ENCODE data around the gene C17orf107. TPM values are rescaled to one million over a fixed set of nuclear protein-coding genes. Genes with fewer than 3 reads are reported as not detected.
A peak's percentile ranks its signal among the peaks of the same experiment; 100 is the strongest.

The C17orf107 gene
- polyA plus RNA-seq, 5 donors: 0.52 to 1.8 (median 0.85) TPM

DNA sequence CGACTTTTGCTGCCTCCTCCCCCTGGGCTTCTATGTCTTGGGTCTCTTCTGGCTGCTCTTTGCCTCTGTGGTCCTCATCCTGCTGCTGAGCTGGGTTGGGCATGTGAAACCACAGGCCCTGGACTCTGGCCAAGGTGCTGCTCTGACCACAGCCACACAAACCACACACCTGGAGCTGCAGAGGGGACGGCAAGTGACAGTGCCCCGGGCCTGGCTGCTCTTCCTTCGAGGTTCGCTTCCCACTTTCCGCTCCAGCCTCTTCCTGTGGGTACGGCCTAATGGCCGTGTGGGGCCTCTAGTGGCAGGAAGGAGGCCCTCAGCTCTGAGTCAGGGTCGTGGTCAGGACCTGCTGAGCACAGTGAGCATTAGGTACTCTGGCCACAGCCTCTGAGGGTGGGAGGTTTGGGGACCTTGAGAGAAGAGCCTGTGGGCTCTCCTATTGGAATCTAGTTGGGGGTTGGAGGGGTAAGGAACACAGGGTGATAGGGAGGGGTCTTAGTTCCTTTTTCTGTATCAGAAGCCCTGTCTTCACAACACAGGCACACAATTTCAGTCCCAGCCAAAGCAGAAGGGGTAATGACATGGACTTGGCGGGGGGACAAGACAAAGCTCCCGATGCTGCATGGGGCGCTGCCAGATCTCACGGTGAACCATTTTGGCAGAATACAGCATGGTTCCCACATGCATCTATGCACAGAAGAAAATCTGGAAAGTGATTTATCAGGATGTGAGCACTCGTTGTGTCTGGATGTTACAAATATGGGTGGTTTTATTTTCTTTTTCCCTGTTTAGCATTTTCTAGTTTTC, 35.0 kb downstream of the C17orf107 start:
- DNase-seq: no peak

DNA sequence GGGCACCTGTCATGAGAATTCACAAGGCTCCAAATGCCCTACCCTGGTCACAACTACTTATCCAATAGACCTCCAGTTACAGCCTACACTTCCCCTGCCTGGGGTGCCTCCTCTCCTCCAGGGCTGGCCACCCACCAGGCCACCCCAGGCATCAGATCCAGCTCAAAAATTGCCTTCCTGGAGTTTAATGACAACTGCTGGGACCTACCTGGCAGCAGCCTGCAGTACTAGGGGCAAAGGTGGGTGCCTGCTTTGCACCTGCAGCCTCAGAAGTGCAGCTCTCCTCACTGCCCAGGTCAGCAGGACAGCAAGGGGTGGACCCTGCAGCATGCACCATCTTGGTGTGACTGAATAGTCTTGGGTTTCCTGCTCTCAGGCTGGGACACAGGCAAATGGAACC, 36.3 kb downstream of the C17orf107 start:
- no peak for DNase-seq

DNA sequence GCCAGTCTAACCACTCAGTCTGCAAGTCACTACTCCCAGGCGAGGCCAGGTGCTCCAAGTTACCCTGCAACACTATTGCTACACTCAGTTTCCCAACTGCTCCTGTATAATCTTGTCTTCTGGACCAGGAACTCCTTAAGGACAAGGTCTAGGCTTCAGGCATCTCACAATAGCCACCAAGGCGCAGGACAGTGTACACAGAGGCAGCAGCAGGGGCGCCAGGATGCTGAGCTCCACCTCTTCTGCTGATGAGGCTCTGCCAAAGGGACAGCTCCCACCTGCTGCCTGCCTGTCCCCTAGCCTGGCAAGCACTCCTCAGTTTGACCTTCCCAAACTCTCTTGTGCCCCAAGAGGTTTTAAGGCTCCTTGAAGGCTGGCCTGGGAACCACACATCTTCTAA, 37.1 kb downstream of the C17orf107 start:
- DNase-seq: no peak

DNA sequence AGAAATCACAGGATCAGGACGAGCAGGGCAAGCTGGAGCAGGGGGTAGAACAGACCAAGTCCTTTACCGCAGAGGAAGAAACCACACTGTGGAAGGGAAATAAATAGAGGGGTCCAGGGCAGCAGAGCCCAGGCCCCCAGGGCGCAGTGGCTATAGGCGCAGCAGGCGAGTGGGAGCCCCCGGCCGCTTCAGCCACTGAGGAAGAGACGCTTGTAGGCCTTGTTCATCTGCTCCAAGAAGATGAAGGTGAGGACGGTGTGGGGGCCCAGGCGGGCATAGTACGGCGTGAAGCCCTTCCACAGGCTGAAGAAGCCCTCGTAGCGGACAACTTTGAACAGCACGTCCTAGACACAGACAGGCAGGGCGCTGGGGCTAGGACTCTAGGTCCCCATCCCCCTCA, 38.2 kb downstream of the C17orf107 start:
- DNase-seq: no peak

DNA sequence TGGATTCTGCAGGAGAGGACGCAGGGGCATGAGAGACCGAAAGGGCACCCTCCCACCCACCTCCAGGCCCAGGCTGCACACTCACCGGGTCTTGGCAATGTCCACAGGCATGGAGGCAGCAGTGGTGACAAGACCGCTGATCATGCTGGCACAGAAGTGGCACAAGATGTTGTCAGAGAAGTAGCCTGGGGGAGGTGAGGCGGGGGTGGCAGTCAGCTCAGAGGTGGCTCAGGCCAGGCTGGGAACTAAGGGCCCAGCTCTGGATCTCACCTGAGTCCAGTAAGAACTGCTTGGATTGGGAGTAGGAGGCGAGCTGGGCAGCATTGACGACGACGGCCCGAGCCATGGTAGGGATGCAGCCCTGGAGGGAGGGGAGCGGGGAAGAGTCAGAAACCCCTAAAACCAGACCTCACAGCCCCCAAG, 38.7 kb downstream of the C17orf107 start:
- DNase-seq: no peak

DNA sequence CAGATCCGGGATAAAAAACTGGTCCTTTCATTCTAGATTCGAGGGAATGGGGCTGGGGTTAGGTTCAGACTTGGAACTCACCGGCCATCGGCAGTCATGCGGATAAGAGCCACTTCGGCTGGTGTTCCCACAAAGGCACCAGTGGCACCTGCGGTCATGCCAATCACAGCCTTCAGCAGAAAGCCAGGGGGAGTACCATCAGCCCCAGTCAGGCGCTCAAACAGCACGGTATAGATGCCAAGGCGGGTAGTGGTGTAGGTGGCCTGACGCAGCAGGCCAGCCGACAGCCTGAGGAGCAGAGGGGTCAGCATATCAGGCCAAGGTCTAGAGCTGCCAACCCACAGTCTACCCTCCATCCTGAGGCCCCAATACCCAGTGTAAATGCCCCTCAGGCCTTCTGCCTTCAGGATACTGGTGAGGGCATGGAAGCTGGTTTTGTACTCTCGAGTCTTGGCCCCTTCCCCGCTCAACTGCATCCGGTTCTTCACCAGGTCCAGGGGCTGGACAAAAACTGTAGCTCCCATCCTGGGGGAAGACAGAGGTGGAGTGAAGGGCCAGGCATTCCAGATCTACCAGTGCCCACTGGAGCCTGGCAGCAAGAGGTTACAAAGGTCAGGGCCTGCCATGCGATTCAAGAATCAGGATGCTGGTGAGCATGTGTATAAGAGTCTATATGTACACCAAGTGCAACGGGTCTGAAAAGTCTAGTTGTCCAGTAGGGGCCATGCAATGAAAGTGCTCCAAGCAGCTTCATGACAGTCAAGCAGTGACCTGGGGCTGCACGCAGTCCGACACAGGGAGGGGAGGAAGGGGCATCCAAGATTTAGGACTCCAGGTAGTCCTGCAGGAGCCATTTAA, 39.6 kb downstream of the C17orf107 start:
- DNase-seq: no peak

DNA sequence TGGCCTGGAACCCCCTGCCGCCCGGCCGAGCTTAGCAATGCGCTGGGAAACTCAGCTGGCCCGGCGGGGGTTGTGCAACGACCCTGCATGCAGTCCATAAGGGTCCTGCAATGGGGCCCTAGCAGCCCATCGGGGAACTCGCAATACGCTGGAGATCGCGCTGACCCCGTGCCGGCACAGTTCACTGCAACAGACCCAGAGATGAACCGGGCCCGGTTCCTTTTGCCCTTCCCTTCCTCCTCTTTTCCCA, 40.1 kb downstream of the C17orf107 start:
- no peak for DNase-seq

DNA sequence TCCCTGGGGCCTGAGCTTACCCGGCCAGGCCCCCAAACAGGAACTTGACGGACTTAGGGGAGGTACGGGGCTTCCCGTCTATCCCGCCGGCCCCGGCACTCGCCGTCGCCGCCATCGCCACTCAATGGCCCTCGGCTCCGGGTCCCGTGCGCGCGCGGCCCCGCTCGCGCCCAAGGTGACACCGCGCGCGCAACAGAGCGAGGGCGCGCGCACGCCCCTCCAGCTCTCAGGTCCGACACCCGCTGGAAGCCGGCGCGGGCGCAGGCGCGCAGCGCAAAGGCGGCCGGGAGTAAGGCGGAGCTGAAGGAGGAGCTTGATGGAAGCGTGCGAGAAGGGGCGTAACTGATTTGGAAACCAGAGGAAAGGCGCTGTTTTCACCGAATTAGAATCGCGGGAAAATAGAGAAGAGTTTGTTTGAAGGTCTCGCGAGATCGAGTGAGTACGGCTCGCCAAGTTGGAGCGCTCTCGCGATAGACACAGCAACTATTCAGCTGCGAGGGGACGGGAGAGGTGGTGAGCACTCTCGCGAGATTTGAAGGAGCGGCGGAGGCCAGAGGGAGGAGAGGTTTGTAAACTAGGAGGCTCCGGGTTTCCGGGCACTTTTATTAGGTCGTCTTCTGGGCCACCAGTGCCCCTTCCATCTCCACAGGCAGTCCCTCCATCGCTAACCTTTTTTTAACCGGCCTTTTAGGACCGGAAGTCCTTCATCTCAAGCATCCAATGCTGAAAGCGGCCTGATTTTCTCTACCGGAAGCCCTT, 40.6 kb downstream of the C17orf107 start, which contains the start of the genes RNF167 and SLC25A11:
RNF167 (plus strand) TSS at position 473 of the 759 bp plus-strand sequence. CDS start 642 bp downstream, outside the sequence.
SLC25A11 (minus strand) TSS at position 251 of the 759 bp plus-strand sequence; CDS start at position 115, 136 bp downstream.
- DNase-seq: peak; percentile 99

DNA sequence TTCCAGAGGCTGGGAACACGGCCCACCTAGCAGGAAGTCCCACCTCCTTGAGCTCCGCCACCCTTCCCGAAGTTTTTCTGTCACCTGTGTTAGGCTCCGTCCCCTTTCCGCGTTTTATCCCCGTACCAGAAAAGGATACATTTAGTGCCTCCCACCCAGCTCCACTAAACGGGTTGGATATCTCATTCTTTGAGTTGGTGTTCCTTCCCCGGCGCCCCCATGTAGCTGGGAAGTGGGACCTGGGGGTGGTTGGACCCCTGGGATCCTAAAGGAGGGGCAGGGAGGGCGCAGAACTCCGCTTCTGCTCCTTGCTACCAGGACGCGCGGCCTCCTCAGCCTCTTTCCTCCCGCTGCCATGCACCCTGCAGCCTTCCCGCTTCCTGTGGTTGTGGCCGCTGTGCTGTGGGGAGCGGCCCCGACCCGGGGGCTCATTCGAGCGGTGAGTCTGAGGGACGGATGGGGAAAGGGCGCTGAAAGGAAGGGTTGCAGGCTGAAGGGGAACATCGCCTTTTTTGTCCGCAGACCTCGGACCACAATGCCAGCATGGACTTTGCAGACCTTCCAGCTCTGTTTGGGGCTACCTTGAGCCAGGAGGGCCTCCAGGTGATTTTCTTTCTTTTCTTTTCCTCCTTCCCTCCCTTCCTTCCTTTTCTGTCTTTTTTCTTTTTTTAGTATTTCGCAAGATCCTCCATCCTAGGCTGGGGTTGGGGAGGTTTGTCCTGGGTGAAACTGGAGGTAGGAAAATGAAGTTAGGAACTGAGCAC, 41.4 kb downstream of the C17orf107 start:
- no peak for DNase-seq

DNA sequence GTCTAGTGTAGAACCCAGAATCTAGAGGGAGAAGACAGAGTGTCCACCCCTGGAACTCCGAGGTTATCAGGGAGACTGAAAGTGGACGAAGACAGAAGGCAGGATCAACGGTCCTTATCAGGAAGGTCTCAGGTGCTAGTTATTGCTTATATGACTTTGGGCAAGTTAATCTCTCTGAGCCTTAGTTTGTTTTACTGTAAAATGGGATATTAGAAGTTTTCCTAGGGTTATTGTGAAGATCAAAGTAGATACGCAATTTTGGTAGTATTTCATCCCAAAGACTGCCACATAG, 41.9 kb downstream of the C17orf107 start:
- no peak for DNase-seq

DNA sequence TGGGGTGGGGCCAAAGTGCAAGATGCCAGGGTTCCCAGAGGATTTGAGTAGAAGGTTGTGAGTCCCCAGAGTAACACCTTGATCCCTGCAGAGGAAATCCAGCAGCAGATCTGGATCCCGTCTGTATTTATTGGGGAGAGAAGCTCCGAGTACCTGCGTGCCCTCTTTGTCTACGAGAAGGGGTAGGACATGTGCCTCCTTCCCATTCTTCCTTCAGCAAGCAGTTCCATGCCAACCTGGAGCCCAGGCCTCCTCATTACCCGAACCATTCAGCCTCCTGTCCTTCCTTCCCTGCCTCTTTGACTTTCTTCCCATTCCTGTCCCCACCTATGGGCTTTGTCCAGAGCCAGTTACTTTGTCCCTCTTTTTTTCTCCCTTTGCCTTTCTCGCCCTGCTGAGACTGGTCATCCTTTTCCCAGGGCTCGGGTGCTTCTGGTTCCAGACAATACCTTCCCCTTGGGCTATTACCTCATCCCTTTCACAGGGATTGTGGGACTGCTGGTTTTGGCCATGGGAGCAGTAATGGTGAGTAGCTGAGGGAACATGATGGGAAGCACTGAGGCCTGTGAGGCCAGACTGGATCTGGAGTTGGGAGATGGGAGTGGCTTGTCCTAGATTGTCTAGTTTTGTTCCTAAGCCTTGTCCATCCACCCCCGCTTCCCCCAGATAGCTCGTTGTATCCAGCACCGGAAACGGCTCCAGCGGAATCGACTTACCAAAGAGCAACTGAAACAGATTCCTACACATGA, 43.6 kb downstream of the C17orf107 start:
- no peak for DNase-seq

DNA sequence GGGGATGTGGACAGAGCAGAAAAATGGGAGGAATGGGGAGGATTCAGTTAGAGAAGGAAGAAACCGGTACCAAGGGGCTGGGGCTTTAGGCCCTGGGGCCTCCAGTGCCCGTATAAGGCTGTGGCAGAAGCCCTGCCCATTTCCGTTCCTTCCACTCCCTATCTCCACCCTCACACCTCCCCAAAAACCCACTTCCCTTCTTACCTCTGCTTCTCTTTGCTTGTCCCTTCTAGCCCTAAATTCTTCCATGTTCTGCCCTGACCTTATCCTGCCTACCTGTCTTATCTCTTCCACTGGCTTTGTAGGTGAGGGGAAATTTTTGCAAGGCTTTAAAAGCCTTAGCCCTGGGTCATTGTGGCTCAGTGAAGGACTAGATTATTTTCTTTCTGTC, 44.8 kb downstream of the C17orf107 start:
- no peak for DNase-seq

DNA sequence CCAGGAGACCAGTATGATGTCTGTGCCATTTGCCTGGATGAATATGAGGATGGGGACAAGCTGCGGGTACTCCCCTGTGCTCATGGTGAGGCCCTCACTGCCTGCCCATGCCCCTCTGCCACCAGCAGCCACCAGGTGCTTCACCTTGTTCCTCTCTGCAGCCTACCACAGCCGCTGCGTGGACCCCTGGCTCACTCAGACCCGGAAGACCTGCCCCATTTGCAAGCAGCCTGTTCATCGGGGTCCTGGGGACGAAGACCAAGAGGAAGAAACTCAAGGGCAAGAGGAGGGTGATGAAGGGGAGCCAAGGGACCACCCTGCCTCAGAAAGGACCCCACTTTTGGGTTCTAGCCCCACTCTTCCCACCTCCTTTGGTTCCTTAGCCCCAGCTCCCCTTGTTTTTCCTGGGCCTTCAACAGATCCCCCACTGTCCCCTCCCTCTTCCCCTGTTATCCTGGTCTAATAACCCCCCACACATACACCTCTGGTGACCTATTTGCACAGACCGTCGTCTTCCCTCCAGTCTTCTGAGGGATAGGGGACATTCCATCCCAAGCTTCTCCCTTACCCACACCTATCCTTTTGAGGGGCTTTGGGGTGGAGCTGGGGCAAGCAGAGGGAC, 45.3 kb downstream of the C17orf107 start:
- DNase-seq: no peak

DNA sequence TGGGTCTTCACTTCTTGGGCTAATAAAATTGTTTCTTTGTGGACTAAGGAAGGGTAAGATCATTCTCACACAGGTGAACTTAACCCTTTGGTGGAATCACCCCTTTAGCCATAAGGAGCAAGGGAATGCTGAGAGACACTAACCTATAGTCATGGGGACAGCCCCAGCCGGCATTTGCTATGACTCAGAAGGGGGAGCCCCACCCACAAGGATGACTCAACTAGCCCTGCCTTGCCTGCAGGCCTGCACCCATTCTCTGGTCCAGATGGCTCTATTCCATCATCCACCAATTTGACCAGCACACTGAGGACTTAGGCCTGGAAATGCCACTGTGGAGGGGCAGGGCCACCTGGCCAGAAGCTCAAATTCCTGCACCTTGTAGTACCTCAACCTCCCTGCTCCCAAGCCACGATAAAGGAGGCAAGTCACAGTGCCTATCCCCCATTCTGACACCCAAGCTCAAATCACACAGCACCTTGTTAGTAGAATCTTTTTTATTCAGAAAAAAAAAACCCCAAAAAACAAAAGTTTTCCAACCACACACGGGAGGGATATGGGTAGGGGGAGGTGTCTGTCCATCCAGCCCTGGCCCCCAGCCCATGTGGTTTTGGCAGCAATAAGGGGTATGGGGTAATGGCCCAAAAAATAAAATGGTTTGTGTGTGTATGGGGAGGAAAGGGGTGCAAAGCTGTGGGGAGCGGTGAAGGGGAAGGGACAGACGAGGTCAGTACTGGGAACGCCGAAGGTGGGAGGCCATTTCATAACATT, 46.0 kb downstream of the C17orf107 start:
- DNase-seq: no peak

DNA sequence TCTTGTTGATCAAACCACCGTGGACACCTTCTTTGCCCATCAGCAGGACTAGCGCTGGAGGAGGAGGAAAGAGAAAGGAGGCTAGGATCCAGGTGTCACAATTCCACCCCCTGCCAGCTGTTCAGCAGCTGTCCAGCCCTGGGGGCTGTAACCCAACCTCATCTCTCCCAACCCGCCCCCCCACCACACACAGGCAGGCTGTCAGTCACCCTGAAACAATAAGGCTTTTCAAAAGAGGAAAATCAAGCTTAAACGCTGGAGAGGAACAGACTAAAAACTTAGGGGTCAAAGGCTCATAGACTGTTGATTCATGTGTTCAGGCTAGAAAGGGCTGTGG, 46.6 kb downstream of the C17orf107 start:
- no peak for DNase-seq

DNA sequence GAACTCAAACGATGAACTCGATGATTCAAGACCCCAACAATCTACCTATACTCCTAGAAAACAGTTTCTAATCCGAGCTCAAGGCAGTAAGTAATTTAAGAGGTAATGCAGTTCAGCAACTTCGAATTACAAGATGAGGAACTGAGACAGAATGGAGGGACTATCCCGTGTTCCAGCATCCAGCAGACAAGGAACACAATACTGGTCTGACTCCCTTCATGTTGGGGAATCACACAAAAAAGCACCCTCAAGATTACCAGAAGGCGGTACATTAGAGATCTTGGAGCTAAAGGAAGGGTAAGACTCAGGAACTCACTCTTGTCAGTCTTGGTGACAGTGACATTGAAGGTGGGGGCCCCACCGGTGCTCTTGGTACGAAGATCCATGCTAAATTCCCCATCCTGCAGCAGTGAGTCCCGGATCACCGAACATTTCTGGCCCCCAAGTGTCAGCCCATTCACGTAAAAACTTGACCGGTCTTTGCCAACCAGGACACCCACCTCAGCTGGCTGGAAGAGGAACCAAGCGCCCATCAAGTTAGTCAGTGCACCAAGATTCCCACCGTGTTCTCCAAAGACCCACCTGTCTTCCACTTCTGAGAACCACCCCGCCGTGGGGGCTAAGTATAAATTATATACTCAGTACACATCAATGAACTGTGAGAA, 47.1 kb downstream of the C17orf107 start:
- no peak for DNase-seq

DNA sequence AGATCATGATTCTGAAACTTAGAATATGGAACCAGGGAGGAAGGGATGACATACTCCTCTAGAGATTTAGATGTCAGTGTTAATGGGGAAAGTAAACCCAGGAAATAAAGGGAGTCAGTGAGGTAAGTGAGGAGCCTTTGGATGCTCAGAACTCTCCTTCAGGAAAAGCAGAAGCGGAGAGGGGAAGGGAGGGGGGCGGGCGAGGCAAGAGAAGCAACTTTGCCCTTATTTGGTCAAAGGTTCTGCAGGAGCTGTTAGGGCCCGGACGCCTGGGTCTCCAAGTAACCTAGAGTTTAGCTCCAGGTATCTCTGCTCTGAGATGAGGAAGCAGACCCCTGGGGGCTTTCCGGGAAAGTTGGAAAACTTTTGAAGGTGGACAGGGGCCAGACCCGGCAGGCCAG, 47.7 kb downstream of the C17orf107 start:
- no peak for DNase-seq

DNA sequence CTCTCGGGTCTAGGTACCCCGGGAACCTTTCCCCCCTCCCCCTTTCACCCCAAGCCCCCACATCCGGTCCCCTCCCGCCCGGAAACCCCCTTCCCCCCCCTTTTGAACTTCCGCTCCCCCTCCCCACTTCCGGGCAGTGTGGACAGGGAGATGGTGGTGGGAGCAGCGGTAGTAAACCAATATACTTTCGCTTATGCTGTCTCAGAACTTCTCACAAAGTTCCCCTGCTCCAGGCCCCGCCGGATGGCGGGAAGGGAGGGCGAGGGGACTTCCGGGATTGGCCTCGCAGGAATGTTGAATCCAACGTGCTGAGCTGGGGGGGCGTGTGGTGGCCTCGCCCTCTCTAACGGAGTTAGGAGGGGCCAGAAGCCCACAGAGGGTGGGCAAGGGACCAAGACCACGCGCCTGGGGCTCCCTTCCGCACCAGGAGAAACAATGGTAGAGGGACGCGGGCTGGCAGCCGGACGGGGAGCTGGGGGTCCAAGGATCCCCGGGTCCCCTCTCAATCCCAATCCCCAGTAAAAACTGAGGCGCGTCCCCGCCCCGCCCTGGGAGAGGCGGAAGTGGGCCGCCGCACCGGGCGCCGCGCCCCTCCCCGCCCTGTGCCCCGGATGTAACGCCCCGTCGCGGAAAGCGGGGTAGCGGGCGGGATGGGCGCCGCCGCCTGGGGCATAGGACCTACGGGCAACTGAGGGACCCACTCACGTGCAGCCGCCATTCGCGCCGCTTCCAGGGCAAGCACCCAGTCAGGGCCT, 48.3 kb downstream of the C17orf107 start:
- peak; percentile 60 to 62 for DNase-seq

Measured in right lung (tissue), 5 donors.